Activated CD8-positive, alpha-beta memory T cell treated with anti-CD3 and anti-CD28 coated beads for 1 hour (primary cell): Measurements from ENCODE around the gene ENTPD2.
"Not testable (repeated sequence)": the region's sequence is repeated elsewhere in the genome, so short reads cannot be mapped to it uniquely, and the experiment has no call there.

ENCODE experiments used
- DNase-seq, 2 donors: peaks; one replicate each; pipeline ENCODE4 v3.0.0-alpha.2; 2020; ENCODE audit warnings: low read depth in 1 of 2; ENCODE audit errors: extremely low read depth in 1 of 2

The ENTPD2 gene

GRCh38 chr9:137065336-137065967, 11.6 kb upstream of the ENTPD2 start:
- DNase-seq, result no peak

- DNase-seq, result no peak
Observed at GRCh38 chr9:137064880-137065164, 11.0 kb upstream of the ENTPD2 start.

GRCh38 chr9:137064027-137064879, 10.4 kb upstream of the ENTPD2 start:
- peak in 1 of 2 donors; percentile 53 for DNase-seq

- no peak for DNase-seq
Observed at GRCh38 chr9:137063311-137064026, 9.6 kb upstream of the ENTPD2 start.

GRCh38 chr9:137062798-137063197, 8.9 kb upstream of the ENTPD2 start:
- not testable (repeated sequence) for DNase-seq

GRCh38 chr9:137062384-137062783, 8.5 kb upstream of the ENTPD2 start:
- no peak for DNase-seq

- no peak for DNase-seq
Observed at GRCh38 chr9:137058521-137059234, 4.8 kb upstream of the ENTPD2 start.

- no peak for DNase-seq
Observed at GRCh38 chr9:137057545-137057944, 3.7 kb upstream of the ENTPD2 start.

- no peak for DNase-seq
Observed at GRCh38 chr9:137056739-137057415, 3.0 kb upstream of the ENTPD2 start.

- DNase-seq, result no peak
Observed at GRCh38 chr9:137055385-137056364, 1.8 kb upstream of the ENTPD2 start.

- no peak for DNase-seq
Observed at GRCh38 chr9:137054932-137055384, 1.1 kb upstream of the ENTPD2 start.

GRCh38 chr9:137052998-137053943, 590 bp downstream of the ENTPD2 start:
- no peak for DNase-seq

GRCh38 chr9:137052293-137052692, 1.6 kb downstream of the ENTPD2 start:
- DNase-seq, result no peak

GRCh38 chr9:137051145-137051724, 2.6 kb downstream of the ENTPD2 start:
- no peak for DNase-seq

- DNase-seq, result no peak
Observed at GRCh38 chr9:137050570-137050969, 3.3 kb downstream of the ENTPD2 start.

- peak in 1 of 2 donors; percentile 40 for DNase-seq
Observed at GRCh38 chr9:137049544-137050449, 4.1 kb downstream of the ENTPD2 start.
